Activated CD8-positive, alpha-beta memory T cell treated with anti-CD3 and anti-CD28 coated beads for 1 hour (primary cell): ENCODE results near the gene CGAS.
"Not testable (repeated sequence)": the region's sequence is repeated elsewhere in the genome, so short reads cannot be mapped to it uniquely, and the experiment has no call there.

Source experiments
- DNase-seq, 2 donors: peaks; one replicate each; pipeline ENCODE4 v3.0.0-alpha.2; 2020; ENCODE audit warnings: low read depth in 1 of 2; ENCODE audit errors: extremely low read depth in 1 of 2

Gene CGAS

GRCh38 chr6:73452107-73452461, at the start of gene CGAS:
Gene CGAS, minus strand, starts transcription at chr6:73452297. Its CDS starts 116 bp downstream, at chr6:73452181.
- peak in 1 of 2 donors; percentile 59 for DNase-seq

- no peak for DNase-seq
These were observed 45.8 kb upstream of the CGAS start for GRCh38 chr6:73497915-73498314.

GRCh38 chr6:73491377-73491776, 39.3 kb upstream of the CGAS start:
- no peak for DNase-seq

GRCh38 chr6:73487473-73487872, 35.4 kb upstream of the CGAS start:
- no peak for DNase-seq

GRCh38 chr6:73484438-73484837, 32.3 kb upstream of the CGAS start:
- no peak for DNase-seq

- no peak for DNase-seq
These were observed 29.9 kb upstream of the CGAS start for GRCh38 chr6:73481969-73482368.

- no peak for DNase-seq
These were observed 25.3 kb upstream of the CGAS start for GRCh38 chr6:73477407-73477806.

GRCh38 chr6:73476723-73477122, 24.6 kb upstream of the CGAS start:
- no peak for DNase-seq

GRCh38 chr6:73471686-73472290, 19.7 kb upstream of the CGAS start:
- no peak for DNase-seq

GRCh38 chr6:73461537-73462350, 9.6 kb upstream of the CGAS start, which contains the start of gene MTO1:
Gene MTO1, plus strand, starts transcription at chr6:73461737. Its CDS starts 118 bp downstream, at chr6:73461855.
- DNase-seq: peak; percentile 63 to 67

GRCh38 chr6:73460056-73460455, 8.0 kb upstream of the CGAS start:
- no peak for DNase-seq

GRCh38 chr6:73459474-73459873, 7.4 kb upstream of the CGAS start:
- DNase-seq: not testable (repeated sequence)

GRCh38 chr6:73455865-73456629, 4.0 kb upstream of the CGAS start:
- no peak for DNase-seq

GRCh38 chr6:73451223-73452106, 632 bp downstream of the CGAS start:
- DNase-seq: peak in 1 of 2 donors; percentile 29

- no peak for DNase-seq
These were observed 8.5 kb downstream of the CGAS start for GRCh38 chr6:73443555-73443954.

- no peak for DNase-seq
These were observed 16.9 kb downstream of the CGAS start for GRCh38 chr6:73435236-73435635.

- no peak for DNase-seq
These were observed 30.6 kb downstream of the CGAS start for GRCh38 chr6:73421534-73421933.

GRCh38 chr6:73418081-73418741, 33.9 kb downstream of the CGAS start:
- no peak for DNase-seq

GRCh38 chr6:73413102-73413501, 39.0 kb downstream of the CGAS start:
- DNase-seq: no peak

GRCh38 chr6:73409395-73409794, 42.7 kb downstream of the CGAS start:
- DNase-seq: no peak
